Skin of body (tissue), 2 donors: Measurements from ENCODE around the gene KCNJ11. TPM values are rescaled to one million over a fixed set of nuclear protein-coding genes. Genes with fewer than 3 reads are reported as not detected.

Experiments
- DNase-seq: peaks from one replicate; lab custom pipeline; 2025; lab: John Stamatoyannopoulos, UW
- total RNA-seq: library from RNA; depleted of rRNA; stranded (reverse); fragments of >200 nt; gene quantifications from one replicate; pipeline ENCODE4 v1.2.3, GENCODE V29; 2014

The KCNJ11 gene
- total RNA-seq, 1 donor from 2014 or later, result 4.6 TPM

DNA sequence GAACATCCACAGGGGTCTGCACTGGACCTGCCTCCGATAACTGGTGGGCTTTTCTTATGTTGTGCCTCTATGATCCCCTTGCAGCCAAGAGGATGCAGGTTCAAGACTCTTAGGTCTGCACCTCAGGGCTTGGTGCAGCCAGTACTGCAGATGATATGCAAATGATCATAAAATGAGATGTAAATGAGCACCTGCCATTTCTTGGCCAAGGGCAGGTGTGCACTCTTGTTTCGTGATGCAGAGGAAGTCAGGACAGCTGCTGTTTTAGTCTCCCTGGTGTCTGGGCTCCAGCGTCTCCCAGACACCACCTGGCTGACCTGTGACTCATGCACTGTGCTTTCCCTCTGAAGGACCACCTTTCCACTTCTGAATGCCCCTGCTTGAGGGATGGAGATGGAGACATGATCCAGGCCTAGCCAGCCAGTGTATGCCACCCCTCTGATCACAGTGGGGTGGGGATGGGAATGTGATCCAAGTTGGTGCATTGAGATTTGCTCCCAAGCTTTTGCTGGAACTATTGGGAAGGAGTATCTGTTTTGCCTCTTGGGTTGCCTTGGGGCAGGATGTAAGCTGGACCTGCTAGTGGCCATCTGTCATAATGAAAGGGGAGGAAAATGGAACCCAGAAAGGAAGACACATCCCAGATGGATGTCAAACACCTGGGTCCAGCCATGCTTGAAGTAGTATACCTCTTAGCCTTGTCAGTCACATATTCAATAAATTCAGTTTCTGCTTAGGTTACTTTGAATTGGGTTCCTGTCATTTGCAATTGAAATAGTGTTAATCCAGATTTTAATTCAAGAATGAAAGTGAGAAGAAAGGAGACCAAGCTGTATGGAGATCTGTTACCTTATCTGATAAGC is 3.3 kb upstream of the KCNJ11 start:
- DNase-seq, result no peak

DNA sequence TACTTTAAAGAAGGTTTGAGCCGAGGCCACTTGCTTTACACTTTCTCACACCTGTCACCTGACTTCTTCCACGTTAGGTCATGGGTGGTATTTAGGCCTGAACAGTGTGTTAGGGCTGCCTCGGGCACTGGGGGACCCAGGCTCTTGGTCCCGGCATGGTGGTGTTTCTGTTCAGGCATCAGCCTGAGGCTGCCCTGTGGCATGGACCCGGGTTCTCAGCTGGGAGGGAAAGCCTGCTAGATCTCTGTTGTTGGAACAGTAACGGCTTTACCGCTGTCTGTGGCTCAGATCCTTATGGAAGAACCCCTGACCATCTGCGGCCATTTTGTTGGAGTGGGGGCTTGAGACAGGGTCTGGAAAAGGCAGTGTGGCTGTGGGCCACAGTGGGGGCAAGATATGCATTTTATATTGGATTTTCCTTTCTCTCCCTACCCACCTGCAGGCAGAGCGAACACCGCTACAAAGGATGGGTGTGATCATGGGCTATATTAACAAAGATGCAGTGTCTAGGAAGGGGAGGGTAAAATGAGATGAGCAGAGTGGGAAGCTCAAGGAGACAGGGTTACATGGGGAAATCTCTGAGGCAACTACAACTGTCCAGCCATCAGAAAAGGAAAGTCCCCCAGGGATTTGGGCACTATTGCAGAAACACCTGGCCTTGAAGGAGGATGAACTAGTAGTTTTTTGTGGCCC is 1.6 kb upstream of the KCNJ11 start:
- no peak for DNase-seq

DNA sequence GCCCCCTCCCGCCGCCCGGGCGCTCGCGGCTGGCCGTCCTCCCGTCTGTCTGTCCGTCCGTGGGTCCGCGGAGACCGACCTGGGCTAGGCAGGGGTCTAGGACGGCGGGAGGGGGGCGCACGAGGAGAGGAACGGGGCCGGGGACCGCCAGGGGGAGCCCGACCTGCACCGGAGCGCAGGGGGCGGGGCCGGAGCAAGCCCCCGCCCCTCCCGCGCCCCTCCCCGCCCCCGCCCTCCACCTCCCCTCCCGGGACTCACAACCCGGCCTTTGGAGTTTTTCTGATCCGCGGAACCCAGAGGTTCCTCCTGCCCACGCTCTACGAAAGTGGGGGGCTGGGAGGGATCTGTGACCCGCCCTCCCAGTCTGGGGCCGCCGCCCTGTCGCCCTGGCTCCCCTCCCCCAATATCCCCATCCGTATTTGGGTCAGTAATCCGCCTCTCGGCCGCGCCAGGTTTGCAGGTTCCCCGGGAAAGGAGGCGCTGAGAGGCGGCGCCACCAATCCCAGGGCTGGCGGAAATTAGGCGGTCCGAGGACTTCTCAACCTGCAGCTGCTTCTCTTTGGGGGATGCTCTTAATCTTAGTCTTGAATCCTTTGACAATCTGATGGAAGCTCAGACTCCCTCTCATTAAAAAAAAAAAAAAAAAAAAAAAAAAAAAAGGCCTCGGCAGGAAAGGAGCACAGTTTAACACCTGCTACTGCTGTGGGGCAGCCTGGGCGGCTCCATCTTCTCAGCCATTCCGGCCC is 925 bp upstream of the KCNJ11 start:
- DNase-seq, result no peak

DNA sequence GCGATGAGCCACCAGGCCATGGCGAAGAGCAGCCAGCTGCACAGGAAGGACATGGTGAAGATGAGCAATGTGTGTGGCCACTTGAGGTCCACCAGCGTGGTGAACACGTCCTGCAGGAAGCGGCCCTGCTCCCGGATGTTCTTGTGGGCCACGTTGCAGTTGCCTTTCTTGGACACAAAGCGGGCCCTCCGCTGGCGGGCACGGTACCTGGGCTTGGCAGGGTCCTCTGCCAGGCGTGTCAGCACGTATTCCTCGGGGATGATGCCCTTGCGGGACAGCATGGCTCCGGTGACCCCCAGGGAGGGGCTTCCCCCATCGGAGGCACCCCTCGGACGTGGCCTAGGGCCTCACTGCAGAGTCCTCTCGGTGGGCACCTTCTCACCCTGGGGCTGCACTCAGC is 648 bp downstream of the KCNJ11 start:
- DNase-seq, result no peak

DNA sequence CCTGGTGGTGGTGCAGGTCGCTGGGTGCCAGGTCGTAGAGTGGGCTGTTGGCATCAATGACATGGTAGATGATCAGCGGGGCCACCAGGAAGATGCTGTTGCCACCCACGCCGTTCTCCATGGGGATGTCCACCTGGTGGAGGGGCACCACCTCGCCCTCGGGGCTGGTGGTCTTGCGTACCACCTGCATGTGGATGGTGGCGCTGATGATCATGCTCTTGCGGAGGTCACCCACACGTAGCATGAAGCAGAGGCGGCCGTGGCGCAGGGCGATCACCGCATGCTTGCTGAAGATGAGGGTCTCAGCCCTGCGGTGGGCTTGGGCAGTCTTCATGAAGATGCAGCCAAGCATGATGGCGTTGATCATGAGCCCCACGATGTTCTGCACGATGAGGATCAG is 1.2 kb downstream of the KCNJ11 start:
- DNase-seq, result no peak

DNA sequence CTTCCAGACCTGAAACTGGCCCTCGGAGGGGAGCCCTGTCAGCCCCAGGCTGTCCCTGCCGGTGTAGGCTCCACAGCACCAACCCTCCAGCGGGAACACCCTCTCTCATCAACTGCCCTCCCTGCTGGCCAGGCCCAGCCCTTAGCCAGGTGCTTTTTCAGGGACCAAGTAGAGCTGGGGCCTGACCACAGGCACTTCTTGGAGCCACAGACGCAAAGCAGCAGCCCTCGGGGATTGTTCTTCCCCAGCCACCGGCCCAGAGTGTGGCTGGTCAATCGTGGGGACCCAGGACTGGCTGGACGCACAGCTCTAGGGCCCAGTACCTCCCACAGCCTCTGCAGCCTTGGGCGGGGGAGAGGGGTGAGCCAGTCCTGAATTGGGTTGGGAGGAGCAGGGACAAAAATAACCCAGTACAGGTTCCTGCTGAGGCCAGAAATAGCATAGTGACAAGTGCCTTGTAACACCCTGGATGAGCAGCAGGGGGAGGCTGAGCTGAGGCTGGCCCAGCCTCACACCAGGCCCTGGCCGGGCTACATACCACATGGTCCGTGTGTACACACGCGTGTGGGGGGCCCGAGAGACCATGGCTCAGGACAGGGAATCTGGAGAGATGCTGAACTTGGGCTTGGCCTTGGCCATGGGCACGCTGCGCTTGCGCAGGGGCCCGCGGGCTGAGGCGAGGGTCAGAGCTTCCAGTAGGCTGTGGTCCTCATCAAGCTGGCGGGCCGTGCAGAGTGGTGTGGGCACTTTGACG is 2.0 kb downstream of the KCNJ11 start:
- no peak for DNase-seq

DNA sequence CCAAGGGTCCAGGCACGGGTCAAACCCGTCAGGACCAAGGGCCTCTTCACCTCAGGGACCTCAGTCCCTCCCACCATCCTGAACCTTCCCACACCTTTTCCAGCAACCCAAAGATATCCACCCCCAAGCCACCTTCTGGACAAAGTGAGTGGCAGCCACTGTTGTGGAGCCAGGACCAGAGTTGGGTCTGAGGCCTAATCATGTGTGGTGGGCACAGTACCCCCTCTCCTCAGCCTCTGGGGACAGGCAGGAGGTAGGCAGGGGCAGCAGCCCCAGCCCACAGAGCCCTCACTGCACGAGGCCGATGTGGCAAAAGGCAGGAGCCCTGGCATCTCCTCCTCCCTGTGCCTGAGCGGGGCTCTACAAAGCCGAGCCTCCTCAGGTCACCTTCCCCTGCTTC is 2.5 kb downstream of the KCNJ11 start:
- DNase-seq, result no peak

DNA sequence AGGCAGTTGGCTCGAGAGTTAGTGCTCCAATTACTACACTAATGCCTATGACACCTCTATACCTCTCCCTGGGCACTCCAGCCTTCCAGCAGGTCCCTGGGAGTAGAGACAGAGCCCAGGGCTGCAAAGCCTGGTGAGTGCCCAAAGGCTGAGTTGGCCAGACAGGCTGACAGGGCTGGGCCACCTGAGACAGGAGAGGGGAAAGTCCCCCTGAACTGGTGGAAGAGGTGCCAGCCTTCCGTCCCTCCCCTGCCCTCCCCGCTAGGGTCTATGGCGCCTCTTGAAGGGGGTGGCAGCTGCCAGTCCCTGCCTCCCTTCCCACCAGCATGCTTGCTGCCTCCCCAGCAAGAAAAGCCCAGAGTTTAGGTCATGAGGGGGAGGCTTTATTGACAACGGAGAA is 3.0 kb downstream of the KCNJ11 start:
- DNase-seq, result no peak

DNA sequence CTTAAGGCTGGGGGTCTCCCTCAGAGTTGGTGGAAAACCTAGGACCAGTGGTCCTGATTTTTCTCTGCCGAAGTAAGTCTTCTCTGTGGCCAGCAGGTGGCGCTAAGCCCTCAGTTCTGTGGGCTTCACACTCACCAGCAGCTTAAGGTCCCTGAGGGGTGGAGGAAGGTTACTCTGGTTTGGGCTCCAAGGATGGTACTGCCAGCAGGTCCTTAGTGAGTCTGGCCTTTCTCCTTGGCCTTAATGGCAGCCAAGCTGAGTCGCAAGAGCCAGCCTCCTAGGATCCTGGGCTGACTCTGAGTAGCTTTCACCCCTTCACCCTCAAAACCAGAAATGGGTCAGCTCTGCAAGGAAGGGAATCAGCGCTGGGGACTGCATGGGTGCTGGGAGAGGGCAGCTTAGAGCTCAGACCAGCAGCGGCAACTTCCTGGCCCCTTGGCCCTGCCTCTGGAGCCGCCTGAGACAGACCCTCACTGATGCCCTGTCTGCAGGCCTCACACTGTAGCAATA is 4.4 kb downstream of the KCNJ11 start:
- peak; percentile 27 for DNase-seq

DNA sequence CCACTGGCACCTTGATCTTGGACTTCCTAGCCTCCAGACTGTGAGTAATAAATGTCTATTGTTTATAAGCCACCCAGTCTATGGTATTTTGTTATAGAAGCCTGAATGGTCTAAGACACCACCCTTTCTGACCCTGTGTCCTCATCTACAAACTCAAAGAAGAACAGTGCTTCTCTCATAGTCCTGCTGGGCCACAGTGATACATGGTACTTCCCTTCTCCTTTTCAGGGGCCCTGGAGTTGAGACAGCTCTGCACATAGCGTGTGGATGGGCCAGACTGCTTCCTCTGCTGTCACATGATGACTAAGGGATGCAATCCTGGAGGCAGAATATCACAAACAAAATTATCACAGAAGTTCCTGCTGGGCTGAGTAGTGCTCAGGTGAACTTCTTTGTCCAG is 5.0 kb downstream of the KCNJ11 start:
- DNase-seq, result no peak

DNA sequence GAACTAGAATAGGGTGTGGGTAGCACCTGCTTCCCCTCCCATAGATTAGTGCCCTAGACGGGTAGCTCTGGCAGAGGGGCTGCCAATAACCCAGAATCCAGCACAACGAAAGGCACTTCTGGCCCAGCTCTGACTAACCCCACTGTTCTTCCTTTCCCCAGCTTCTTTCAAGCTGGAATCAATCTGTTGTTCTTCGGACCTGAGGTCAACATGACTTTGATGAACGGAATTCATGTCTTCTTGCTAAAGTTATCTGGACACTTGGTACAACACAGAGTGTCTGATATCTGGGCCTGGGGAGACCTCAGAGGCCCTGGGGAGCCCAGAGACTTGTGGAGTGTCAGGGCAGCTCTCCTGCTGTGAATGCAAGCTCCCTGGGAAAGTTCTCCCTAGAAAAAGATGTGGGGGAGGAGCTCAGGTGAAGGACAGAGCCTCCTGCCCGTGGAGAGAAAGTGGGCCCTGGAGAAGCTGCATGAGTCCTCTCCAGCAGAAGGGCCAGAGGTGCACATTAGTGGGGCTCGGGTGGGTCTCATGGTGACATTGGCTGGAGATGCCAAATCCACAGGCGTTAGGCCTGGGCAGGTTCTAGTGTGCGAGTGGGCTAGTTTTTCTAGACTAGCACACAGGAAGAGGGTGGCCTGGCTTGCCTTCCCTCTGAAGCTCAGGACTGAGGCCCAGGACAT is 6.3 kb downstream of the KCNJ11 start:
- no peak for DNase-seq

DNA sequence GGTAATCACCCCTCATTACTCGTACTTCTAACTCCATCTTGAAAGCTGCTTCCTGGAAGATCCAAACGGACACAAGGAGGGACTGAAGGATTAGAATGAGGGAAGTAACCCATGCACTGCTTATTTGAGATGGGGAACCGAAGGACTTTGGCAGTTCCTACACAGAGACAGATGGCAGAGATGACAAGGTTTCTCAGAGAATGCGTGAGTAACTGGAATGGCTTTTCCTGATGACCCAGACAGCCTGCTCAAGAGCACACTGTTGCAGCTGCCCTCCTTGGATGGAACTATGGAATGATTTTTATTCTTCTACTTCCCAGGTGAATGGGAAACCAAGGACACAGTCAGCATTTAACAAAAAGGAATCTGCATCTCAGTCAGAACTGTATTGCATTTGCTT is 7.3 kb downstream of the KCNJ11 start:
- DNase-seq, result no peak

DNA sequence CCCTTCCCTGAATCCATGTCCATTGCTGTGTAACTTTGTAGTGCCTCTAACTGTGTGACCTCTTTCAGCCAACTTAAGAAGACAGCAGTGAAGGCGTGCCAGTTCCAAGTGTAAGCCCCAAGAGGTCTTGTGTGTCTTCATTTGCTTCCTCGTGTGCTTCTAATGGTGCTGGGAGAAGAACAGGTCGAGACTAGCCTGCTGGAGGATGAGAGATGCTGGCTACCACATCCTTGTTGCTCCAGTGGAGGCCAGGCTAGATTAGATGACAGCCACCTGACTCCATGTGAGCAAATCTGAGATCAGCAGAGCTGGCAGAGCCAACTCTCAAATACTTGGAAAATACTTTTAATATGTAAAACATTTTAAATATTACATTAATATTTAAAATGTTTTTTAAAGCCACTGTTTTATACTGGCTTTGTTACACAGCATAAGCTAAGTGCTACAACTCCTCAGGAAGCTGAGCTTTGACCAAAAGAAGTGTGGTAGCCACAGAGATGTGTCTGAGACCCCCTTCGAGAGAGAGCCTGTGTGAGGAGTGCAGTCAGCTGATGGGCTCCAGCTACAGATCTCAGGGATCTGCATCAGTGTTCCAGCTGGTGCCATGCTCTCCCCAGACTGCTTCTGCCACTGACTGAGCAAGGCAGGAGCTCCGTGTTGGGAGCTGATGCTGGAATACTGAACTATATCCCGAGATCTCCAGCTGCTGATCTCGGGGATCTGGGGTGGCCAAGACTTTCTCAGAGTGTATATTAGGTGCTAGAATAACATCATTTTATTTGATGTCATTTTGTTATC is 8.9 kb downstream of the KCNJ11 start:
- no peak for DNase-seq

DNA sequence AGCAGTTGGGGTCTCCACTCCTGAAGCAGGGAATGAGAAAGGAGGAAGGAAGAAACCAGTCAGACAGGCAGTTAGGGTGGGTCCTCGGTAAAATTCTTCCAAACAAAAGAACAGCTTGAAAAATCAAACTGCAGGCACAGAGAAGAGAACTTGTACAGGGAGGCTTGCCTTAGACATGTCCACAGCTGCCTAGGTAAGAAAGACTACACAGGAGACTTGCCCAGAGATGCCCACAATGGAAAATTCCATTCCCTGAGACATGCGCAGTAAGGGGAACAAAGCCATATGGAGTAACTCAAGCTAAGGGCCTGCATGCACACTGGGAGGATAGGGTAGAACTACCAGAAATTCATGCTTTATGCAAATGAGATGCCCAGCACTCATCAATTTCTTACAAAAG is 9.8 kb downstream of the KCNJ11 start:
- DNase-seq, result no peak

DNA sequence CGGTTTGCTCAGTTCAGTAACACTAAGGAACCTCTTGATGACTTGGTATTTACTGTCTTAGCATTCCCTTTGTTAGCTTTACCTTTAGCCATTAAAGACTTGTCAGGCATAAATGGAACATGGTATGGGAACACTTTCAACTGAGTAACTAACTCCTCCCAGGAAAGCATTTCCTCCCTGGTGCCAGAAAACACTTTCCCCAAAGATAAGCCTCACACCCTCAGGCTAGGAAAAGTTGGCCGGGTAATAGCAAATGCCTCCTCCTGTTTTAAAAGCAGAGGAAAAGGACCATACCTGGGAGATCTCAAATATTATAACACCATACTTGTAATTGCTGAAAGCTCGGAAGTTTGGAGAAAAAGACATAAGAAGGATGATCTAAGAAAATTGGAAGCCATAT is 12.0 kb downstream of the KCNJ11 start:
- no peak for DNase-seq

DNA sequence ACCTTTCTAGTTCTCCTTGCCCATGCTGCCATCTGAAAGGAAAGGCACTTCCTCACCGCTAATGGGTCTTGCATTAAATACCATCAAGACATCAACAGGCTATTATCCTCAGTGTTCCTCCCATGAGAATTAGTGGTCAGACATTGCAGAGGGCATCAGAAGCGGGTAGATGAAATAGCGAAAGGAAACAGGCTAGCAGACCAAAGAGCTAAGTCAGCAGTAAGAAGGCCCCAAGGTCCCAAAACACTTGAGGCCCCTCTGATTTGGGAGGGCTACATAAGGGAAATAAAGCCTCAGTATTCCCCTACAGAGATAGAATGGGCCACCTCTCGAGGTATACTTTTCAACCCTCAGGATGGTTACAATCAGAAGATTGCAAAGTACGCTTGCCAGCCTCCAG is 12.9 kb downstream of the KCNJ11 start:
- no peak for DNase-seq

DNA sequence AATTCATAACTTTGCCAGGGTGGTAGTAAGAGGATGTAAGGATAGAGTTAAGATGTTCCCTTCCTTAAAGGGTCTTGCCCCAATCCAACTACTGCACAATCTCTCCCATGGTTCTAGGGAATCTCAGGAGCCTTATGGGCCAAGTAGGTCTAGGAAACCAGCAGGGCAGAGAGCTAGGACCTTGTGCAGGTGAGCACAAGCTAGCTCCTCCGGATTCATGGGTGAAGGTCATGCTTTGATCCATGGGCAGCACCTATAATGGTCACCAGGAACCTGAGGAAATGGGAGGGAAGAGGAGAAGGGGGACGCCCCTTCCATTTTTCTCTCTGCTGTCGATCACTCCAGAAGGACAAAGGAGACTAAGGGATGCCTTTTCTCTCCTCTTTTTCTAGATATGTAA is 16.8 kb downstream of the KCNJ11 start:
- DNase-seq, result no peak

DNA sequence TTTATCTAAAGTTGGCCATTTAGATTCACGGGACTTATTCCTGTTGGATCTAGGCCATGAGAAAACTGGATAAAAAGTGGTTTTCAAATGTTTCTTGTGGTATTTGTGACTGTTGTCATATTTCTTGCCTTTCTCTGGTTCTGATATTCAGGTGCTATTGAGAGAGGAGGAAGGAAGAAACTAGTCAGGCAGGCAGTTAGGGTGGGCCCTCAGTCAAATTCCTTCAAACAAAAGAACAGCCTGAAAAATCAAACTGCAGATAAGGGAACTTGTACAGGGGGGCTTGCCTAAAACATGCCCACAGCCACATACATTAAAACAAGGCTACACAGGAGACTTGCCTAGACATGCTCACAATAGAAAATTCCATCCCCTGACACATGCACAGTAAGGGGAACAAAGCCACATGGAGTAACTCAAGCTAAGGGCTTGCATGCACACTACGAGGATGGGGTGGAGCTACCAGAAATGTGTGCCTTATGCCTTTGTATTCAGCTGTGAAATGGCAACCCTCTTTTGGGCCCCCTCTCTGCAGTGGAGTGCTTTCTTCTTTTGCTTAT is 18.7 kb downstream of the KCNJ11 start:
- DNase-seq, result no peak

DNA sequence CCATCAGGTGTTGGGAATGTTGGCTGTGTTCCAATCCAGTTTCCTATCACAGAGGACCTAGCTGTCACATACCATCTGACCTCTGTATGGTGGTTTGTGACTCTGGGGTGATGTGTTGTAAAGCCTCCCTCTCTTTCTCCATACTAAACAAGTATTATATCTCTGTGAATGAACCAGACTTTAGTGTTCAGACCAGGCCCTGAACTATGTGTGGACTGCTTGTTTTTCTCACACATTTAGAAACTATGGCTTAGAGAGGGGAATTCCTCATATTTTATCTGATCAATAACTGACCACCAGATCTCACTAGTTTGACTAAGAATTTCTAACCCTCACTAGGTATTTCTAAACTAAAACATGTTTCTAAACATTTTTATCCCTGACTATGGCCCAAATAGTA is 19.4 kb downstream of the KCNJ11 start:
- no peak for DNase-seq

DNA sequence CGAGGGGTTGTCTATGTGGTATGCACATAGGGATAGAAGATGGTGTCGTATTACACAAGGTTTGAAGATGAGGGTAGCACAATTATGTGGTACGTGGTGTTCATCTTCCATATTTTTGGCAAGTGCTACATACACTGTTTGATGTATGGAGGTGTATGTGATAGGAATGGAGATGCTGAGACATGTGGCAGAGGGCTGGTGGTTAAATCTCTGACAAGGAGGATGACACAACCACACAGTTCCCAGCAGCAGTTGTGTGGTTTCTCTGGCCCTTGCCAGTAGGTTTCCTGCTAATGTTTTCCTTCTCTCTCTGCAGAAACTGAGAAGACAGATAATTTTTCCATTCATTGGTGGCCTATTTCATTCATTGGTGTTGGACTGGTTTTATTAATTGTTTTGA is 19.9 kb downstream of the KCNJ11 start:
- no peak for DNase-seq
